WI38 (cell line): ENCODE results near the gene P4HA2.
"Not testable (repeated sequence)": the region's sequence is repeated elsewhere in the genome, so short reads cannot be mapped to it uniquely, and the experiment has no call there.

Source experiments
- H3K4me3 ChIP-seq: 2 replicates; pipeline ENCODE4 v1.5.1; 2011; ENCODE audit warnings: low read depth, mild to moderate bottlenecking, control low read depth, low read length
- CTCF ChIP-seq: IDR thresholded peaks from 2 replicates; pipeline ENCODE4 v1.5.1; 2012; ENCODE audit warnings: low read depth, mild to moderate bottlenecking, control low read depth, low read length

The P4HA2 gene

GRCh38 chr5:132176987-132177386 lies 50.7 kb downstream of the P4HA2 start:
- peak; percentile 9; the same call in 1 of the 2 replicates for TF ChIP-seq CTCF
- H3K4me3 ChIP-seq: no peak overlapping the region

- H3K4me3 ChIP-seq: no peak overlapping the region
- no peak for TF ChIP-seq CTCF
Measured at GRCh38 chr5:132176521-132176945, 51.1 kb downstream of the P4HA2 start.

- TF ChIP-seq CTCF: no peak
- H3K4me3 ChIP-seq: no peak overlapping the region
Measured at GRCh38 chr5:132162945-132163344, 64.7 kb downstream of the P4HA2 start.

- H3K4me3 ChIP-seq: not testable (repeated sequence)
Measured at GRCh38 chr5:132161574-132162326, 65.9 kb downstream of the P4HA2 start.

- no peak for TF ChIP-seq CTCF
- H3K4me3 ChIP-seq: no peak overlapping the region
Measured at GRCh38 chr5:132156413-132156812, 71.2 kb downstream of the P4HA2 start.

- TF ChIP-seq CTCF: no peak
- H3K4me3 ChIP-seq: no peak overlapping the region
Measured at GRCh38 chr5:132150565-132150964, 77.1 kb downstream of the P4HA2 start.

GRCh38 chr5:132147663-132148062 lies 80.0 kb downstream of the P4HA2 start:
- no peak for TF ChIP-seq CTCF
- no peak overlapping the region for H3K4me3 ChIP-seq

GRCh38 chr5:132145326-132145725 lies 82.3 kb downstream of the P4HA2 start:
- not testable (repeated sequence) for H3K4me3 ChIP-seq
